SKM-1 treated with dmso at 0.1 percent for 144 hours (cell line): ENCODE results near the gene TM9SF3.

Experiments
- DNase-seq: peaks from one replicate; lab custom pipeline; 2025; ENCODE audit not compliant: unreplicated experiment; lab: John Stamatoyannopoulos, UW

The TM9SF3 gene

GRCh38 chr10:96513305-96513697 lies 73.5 kb downstream of the TM9SF3 start:
- no peak for DNase-seq

- DNase-seq = no peak
These were observed 74.1 kb downstream of the TM9SF3 start for GRCh38 chr10:96512524-96513304.

- peak; percentile 62 for DNase-seq
These were observed 75.5 kb downstream of the TM9SF3 start for GRCh38 chr10:96511044-96511945.

- no peak for DNase-seq
These were observed 77.7 kb downstream of the TM9SF3 start for GRCh38 chr10:96509017-96509641.

GRCh38 chr10:96507044-96507443 lies 79.8 kb downstream of the TM9SF3 start:
- DNase-seq = no peak

- DNase-seq = no peak
These were observed 81.4 kb downstream of the TM9SF3 start for GRCh38 chr10:96505150-96506136.

GRCh38 chr10:96502561-96503282 lies 84.1 kb downstream of the TM9SF3 start:
- DNase-seq = no peak

GRCh38 chr10:96501985-96502384 lies 84.8 kb downstream of the TM9SF3 start:
- no peak for DNase-seq

GRCh38 chr10:96500519-96500918 lies 86.3 kb downstream of the TM9SF3 start:
- DNase-seq = no peak

GRCh38 chr10:96500050-96500449 lies 86.8 kb downstream of the TM9SF3 start:
- DNase-seq = no peak

GRCh38 chr10:96497391-96497790 lies 89.4 kb downstream of the TM9SF3 start:
- DNase-seq = no peak

GRCh38 chr10:96496281-96496925 lies 90.4 kb downstream of the TM9SF3 start:
- no peak for DNase-seq

- no peak for DNase-seq
These were observed 91.3 kb downstream of the TM9SF3 start for GRCh38 chr10:96495544-96495943.

- DNase-seq = no peak
These were observed 92.1 kb downstream of the TM9SF3 start for GRCh38 chr10:96494694-96495093.

GRCh38 chr10:96493871-96494525 lies 92.8 kb downstream of the TM9SF3 start:
- no peak for DNase-seq

GRCh38 chr10:96493254-96493653 lies 93.6 kb downstream of the TM9SF3 start:
- DNase-seq = no peak

- no peak for DNase-seq
These were observed 95.5 kb downstream of the TM9SF3 start for GRCh38 chr10:96491303-96491702.

GRCh38 chr10:96488161-96488935 lies 98.5 kb downstream of the TM9SF3 start:
- DNase-seq = no peak
